Measurements from ENCODE around the gene CDS2. TPM values are rescaled to one million over a fixed set of nuclear protein-coding genes. Genes with fewer than 3 reads are reported as not detected.

The CDS2 gene
- total and polyA plus RNA-seq, 2 of the 13 experiments (the other 11 are each of a cell fraction or from before 2014, with no cell fraction given), result 81.3 to 153 TPM

- TF ChIP-seq TARDBP (CRISPR knock-in tag; IDR thresholded peaks at IDR 0.05) (peak; percentile 75; the same call in 1 of the 2 replicates), ZZZ3 (CRISPR knock-in tag; IDR thresholded peaks at IDR 0.05; ENCODE audit: borderline replicate concordance) (no peak), LCORL (IDR thresholded peaks at IDR 0.05) (no peak), LCORL (CRISPR knock-in tag; IDR thresholded peaks at IDR 0.05) (peak; percentile 92), EEA1 (CRISPR knock-in tag; IDR thresholded peaks at IDR 0.05; ENCODE audit: borderline replicate concordance) (peak; percentile 3; the same call in 1 of the 2 replicates), SP1 (IDR thresholded peaks at IDR 0.05) (no peak), SP1 (CRISPR knock-in tag; IDR thresholded peaks at IDR 0.05) (no peak), JUNB (CRISPR knock-in tag; IDR thresholded peaks at IDR 0.05; ENCODE audit: borderline replicate concordance) (no peak), PAWR (CRISPR knock-in tag; IDR thresholded peaks at IDR 0.05; ENCODE audit: borderline replicate concordance) (no peak), ZNF564 (CRISPR knock-in tag; IDR thresholded peaks at IDR 0.05) (no peak), CENPX (CRISPR knock-in tag; IDR thresholded peaks at IDR 0.05) (no peak), FOXO1 (CRISPR knock-in tag; IDR thresholded peaks at IDR 0.05) (peak; percentile 93), ZNF724P (CRISPR knock-in tag; IDR thresholded peaks at IDR 0.05; ENCODE audit: borderline replicate concordance) (no peak), ZNF761 (CRISPR knock-in tag; conservative IDR thresholded peaks at IDR 0.05) (0 out of 2 replicates have a peak, but pooled peaks have one; percentile 25), ZNF317 (CRISPR knock-in tag; IDR thresholded peaks at IDR 0.05) (no peak), SMAD9 (CRISPR knock-in tag; IDR thresholded peaks at IDR 0.05) (0 out of 2 replicates have a peak, but pooled peaks have one; percentile 39), ZNF367 (CRISPR knock-in tag; IDR thresholded peaks at IDR 0.05; ENCODE audit: borderline replicate concordance) (no peak), POLR2AphosphoS2 (IDR thresholded peaks at IDR 0.05; ENCODE audit: low read depth, low read length) (no peak), MTA1 (CRISPR knock-in tag; IDR thresholded peaks at IDR 0.05; ENCODE audit: borderline replicate concordance) (0 out of 2 replicates have a peak, but pooled peaks have one; percentile 15), HOXA3 (CRISPR knock-in tag; IDR thresholded peaks at IDR 0.05) (peak; percentile 71; the same call in 1 of the 2 replicates), SOX13 (IDR thresholded peaks at IDR 0.05) (0 out of 2 replicates have a peak, but pooled peaks have one; percentile 48), SOX13 (CRISPR knock-in tag; conservative IDR thresholded peaks at IDR 0.05 in 1 of 2, IDR thresholded peaks at IDR 0.05 in 1 of 2) (peak in 1 of 2 experiments; percentile 64; a peak in 1 of 4 replicates), NFKB2 (CRISPR knock-in tag; IDR thresholded peaks at IDR 0.05; ENCODE audit: borderline replicate concordance) (peak; percentile 51; the same call in 1 of the 2 replicates), ZSCAN9 (CRISPR knock-in tag; IDR thresholded peaks at IDR 0.05; ENCODE audit: borderline replicate concordance) (peak; percentile 62; the same call in 1 of the 2 replicates), ZC3H13 (CRISPR knock-in tag; IDR thresholded peaks at IDR 0.05) (no peak)
- TF ChIP-seq, protein P1, sequence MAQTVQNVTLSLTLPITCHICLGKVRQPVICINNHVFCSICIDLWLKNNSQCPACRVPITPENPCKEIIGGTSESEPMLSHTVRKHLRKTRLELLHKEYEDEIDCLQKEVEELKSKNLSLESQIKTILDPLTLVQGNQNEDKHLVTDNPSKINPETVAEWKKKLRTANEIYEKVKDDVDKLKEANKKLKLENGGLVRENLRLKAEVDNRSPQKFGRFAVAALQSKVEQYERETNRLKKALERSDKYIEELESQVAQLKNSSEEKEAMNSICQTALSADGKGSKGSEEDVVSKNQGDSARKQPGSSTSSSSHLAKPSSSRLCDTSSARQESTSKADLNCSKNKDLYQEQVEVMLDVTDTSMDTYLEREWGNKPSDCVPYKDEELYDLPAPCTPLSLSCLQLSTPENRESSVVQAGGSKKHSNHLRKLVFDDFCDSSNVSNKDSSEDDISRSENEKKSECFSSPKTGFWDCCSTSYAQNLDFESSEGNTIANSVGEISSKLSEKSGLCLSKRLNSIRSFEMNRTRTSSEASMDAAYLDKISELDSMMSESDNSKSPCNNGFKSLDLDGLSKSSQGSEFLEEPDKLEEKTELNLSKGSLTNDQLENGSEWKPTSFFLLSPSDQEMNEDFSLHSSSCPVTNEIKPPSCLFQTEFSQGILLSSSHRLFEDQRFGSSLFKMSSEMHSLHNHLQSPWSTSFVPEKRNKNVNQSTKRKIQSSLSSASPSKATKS (CRISPR knock-in tag; IDR thresholded peaks at IDR 0.05), result no peak
- TF ChIP-seq, protein P2, sequence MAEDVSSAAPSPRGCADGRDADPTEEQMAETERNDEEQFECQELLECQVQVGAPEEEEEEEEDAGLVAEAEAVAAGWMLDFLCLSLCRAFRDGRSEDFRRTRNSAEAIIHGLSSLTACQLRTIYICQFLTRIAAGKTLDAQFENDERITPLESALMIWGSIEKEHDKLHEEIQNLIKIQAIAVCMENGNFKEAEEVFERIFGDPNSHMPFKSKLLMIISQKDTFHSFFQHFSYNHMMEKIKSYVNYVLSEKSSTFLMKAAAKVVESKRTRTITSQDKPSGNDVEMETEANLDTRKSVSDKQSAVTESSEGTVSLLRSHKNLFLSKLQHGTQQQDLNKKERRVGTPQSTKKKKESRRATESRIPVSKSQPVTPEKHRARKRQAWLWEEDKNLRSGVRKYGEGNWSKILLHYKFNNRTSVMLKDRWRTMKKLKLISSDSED (CRISPR knock-in tag; IDR thresholded peaks at IDR 0.05), result no peak
- TF ChIP-seq, protein P3, sequence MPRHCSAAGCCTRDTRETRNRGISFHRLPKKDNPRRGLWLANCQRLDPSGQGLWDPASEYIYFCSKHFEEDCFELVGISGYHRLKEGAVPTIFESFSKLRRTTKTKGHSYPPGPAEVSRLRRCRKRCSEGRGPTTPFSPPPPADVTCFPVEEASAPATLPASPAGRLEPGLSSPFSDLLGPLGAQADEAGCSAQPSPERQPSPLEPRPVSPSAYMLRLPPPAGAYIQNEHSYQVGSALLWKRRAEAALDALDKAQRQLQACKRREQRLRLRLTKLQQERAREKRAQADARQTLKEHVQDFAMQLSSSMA (CRISPR knock-in tag; IDR thresholded peaks at IDR 0.05), result no peak
Measured at GRCh38 chr20:5172903-5173463, 46.2 kb downstream of the CDS2 start (continued).

Measured in HepG2 (cell line).